Activated B cell treated with CpG ODN at 0.5 μM for 24 hours (primary cell): ENCODE data around the gene GOLIM4. TPM values are rescaled to one million over a fixed set of nuclear protein-coding genes. Genes with fewer than 3 reads are reported as not detected.
A peak's percentile ranks its signal among the peaks of the same experiment; 100 is the strongest.

ENCODE experiments used
- ATAC-seq: fragments of 200-7000 bp; cut with Tn5 transposase; one replicate; pipeline ENCODE4 v1.10.0; 2021; ENCODE audit warnings: low read depth, mild to moderate bottlenecking, moderate library complexity
- CTCF ChIA-PET: fragments of 350-600 bp; sonication (Branson Sonifier 250); formaldehyde crosslinking; loops from one replicate; lab custom pipeline; 2021; ENCODE audit warnings: antibody characterized with exemption; lab: Charles Lee
- POLR2A ChIA-PET: fragments of 350-600 bp; sonication (Branson Sonifier 250); formaldehyde crosslinking; loops from one replicate; lab custom pipeline; 2021; ENCODE audit warnings: antibody characterized with exemption; lab: Charles Lee
- DNase-seq: peaks from one replicate; pipeline ENCODE4 v3.0.0; 2022
- H3K27ac Mint-ChIP-seq: one replicate; pipeline ENCODE4 v1.8.0; 2020; ENCODE audit warnings: mixed read lengths
- H3K27me3 Mint-ChIP-seq: one replicate; pipeline ENCODE4 v1.8.0; 2021; ENCODE audit warnings: mixed read lengths
- H3K36me3 Mint-ChIP-seq: one replicate; pipeline ENCODE4 v1.8.0; 2021; ENCODE audit warnings: low read depth, mixed read lengths
- H3K4me1 Mint-ChIP-seq: one replicate; pipeline ENCODE4 v1.8.0; 2021; ENCODE audit warnings: mixed read lengths
- H3K4me3 Mint-ChIP-seq: one replicate; pipeline ENCODE4 v1.8.0; 2020; ENCODE audit warnings: mild to moderate bottlenecking, mixed read lengths
- H3K9me3 Mint-ChIP-seq: one replicate; pipeline ENCODE4 v1.8.0; 2020; ENCODE audit warnings: mixed read lengths
- intact Hi-C: fragments of 100-400 bp; cut with micrococcal nuclease; formaldehyde crosslinking; loops from one replicate; pipeline ENCODE4 v1.15.1; 2024
- total RNA-seq: library from RNA; stranded (reverse); gene quantifications from 2 replicates; pipeline ENCODE4 v1.2.3, GENCODE V29; 2022
- TF ChIP-seq, protein P1 (sequence below): fragments of 200-600 bp; IDR thresholded peaks from one replicate; pipeline ENCODE4 v1.8.0; 2022; ENCODE audit warnings: antibody characterized with exemption, mild to moderate bottlenecking

The GOLIM4 gene
- total RNA-seq, 1 donor from 2014 or later: 8.5 TPM

DNA sequence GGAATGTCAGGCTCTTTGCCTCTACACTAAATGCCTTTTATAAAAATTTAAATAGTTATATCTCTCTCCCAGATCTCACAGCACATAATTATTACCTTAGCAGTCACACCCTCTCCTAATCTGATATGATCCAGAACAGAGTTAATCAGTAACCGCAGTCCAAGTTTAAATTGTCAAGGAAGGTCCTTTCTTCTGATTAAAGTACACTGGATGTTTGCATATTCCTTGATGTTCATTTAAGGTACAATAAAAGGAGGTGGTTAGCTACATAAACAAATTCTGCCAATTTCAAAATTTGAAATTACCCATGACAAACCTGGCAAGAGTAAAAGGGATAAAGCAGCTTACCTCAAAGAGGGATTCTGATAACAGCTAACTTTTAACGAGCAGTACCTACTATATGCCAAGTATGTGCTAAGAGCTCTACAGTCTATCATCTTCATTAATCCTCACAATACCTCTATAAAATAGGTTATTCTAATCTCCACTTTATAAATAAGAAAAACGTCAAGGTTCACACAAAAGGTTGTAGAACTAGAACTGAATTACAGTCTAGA, 4.3 kb downstream of the GOLIM4 start:
- Mint-ChIP-seq H3K36me3 (peaks cover 8% of the 10 kb centered on the region), H3K9me3 (no peaks in the 10 kb centered on the region), H3K27me3 (no peaks in the 10 kb centered on the region), H3K4me3 (no peak overlapping the region), H3K4me1 (peaks cover 28% of the 10 kb centered on the region), H3K27ac (no peak overlapping the region)
- DNase-seq: no peak
- POLR2A ChIA-PET: no interaction called here
- TF ChIP-seq, protein P1, sequence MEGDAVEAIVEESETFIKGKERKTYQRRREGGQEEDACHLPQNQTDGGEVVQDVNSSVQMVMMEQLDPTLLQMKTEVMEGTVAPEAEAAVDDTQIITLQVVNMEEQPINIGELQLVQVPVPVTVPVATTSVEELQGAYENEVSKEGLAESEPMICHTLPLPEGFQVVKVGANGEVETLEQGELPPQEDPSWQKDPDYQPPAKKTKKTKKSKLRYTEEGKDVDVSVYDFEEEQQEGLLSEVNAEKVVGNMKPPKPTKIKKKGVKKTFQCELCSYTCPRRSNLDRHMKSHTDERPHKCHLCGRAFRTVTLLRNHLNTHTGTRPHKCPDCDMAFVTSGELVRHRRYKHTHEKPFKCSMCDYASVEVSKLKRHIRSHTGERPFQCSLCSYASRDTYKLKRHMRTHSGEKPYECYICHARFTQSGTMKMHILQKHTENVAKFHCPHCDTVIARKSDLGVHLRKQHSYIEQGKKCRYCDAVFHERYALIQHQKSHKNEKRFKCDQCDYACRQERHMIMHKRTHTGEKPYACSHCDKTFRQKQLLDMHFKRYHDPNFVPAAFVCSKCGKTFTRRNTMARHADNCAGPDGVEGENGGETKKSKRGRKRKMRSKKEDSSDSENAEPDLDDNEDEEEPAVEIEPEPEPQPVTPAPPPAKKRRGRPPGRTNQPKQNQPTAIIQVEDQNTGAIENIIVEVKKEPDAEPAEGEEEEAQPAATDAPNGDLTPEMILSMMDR: no peak
- CTCF ChIA-PET: no interaction called here
- intact Hi-C loops: no loop called here
- ATAC-seq: no peak

DNA sequence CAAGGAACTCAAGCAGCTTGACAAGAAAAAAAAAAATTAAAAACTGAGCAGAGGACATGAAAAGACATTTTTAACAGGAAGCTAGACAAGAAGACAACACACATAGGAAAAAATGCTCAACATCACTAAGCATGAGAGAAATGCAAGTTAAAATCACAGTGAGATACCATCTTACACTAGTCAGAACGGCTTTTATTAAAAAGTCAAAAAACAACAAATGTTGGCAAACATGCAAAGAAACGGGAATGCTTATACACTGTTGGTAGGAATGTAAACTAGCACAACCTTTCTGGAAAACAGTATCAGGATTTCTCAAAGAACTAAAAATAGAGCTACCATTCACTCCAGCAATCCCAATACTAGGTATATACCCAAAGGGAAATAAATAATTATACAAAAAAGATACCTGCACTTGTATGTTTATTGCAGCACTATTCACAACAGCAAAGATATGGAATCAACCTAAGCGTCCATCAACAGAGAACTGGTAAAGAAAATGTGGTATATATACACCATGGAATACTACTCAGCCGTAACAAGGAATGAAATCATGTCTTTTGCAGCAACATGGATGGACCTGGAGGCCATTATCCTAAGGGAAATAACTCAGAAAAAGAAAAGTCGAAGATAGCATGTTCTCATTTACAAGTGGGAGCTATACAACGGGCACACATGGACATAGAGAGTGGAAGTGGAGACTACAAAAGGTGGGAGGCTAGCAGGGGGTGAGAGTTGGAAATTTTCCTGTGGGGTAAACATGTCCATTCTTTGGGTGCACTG, 5.2 kb downstream of the GOLIM4 start:
- Mint-ChIP-seq H3K9me3 (no peaks in the 10 kb centered on the region), H3K4me1 (peaks cover 27% of the 10 kb centered on the region), H3K36me3 (peaks cover 5% of the 10 kb centered on the region), H3K27me3 (no peaks in the 10 kb centered on the region), H3K4me3 (no peak overlapping the region), H3K27ac (no peak overlapping the region)
- ATAC-seq: no peak
- DNase-seq: no peak
- ChIA-PET POLR2A (no interaction called here), CTCF (no interaction called here)
- intact Hi-C loops: no loop called here
- TF ChIP-seq, protein P1: no peak

DNA sequence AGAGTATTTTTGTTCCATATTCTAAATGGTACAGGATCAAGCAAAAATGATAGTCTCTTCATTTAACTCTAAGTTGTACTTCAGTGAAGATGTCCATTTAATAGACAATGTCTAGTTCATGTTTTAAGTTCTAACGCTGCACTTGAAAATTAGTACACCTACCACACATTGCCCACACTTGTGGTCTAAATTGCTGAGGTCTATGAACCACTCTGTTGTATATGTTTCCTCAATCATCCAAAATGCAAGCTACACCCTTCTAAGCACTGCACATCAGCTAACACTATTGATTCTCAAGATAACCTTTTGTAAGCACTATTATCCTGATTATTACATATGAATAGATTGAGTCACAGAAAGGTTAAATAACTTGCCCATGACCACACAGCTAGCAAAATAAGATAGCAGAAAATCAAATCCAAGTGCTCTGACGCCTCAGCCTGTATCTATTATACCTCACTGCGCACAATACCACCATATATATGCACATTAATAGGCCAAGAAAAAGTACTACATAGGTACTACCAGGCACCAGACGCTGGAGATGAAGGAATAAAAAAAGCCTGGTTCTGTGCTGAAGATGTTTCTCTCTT, 6.4 kb downstream of the GOLIM4 start:
- ChIA-PET CTCF (no interaction called here), POLR2A (no interaction called here)
- Mint-ChIP-seq H3K9me3 (no peaks in the 10 kb centered on the region), H3K4me3 (no peak overlapping the region), H3K36me3 (no peaks in the 10 kb centered on the region), H3K27ac (no peak overlapping the region), H3K4me1 (peaks cover 24% of the 10 kb centered on the region), H3K27me3 (no peaks in the 10 kb centered on the region)
- TF ChIP-seq, protein P1: no peak
- no peak for ATAC-seq
- DNase-seq: no peak
- intact Hi-C loops: no loop called here

DNA sequence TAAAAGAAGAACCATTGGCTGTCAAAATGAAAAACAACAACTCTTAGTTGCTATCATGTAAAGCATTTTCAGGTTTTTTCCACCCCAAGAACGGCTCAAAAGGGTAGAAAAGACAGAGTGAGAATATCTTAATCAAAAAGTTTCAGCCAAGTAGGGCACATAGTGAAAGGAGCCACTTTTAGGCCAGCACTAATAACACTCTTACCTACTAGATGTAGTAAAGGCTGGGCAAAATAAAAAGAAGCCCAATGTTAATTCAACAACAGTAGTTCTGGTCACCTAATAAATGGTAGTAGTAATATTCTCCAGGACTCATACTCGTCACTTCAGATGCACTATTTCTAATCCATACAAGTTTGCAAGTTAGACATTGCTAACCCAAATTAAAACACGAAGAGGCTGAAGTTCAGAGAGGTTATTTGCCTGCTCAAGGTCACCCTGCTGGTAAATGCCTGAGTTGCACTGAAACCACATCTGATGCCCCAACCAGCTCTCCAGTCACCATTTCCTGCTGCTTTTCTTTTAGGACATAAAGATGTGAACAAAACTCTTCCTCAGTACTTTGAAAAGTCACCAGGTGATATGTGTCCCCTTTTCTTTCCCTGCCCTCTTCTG, 7.5 kb downstream of the GOLIM4 start:
- no peak for DNase-seq
- peak; percentile 64 for ATAC-seq
- no peaks in the 10 kb centered on the region for H3K36me3 Mint-ChIP-seq
- ChIA-PET POLR2A (interaction anchor here (1.4 kb wide), 1 partner anchor 8 kb away, joined by 3 read pairs; the partner anchor contains the start of gene GOLIM4), CTCF (no interaction called here)
- H3K4me1 Mint-ChIP-seq: peaks cover 16% of the 10 kb centered on the region
- no peak overlapping the region for H3K4me3 Mint-ChIP-seq
- no peak overlapping the region for H3K27ac Mint-ChIP-seq
- H3K27me3 Mint-ChIP-seq: no peaks in the 10 kb centered on the region
- TF ChIP-seq, protein P1: no peak
- no peaks in the 10 kb centered on the region for H3K9me3 Mint-ChIP-seq
- intact Hi-C loops: no loop called here

DNA sequence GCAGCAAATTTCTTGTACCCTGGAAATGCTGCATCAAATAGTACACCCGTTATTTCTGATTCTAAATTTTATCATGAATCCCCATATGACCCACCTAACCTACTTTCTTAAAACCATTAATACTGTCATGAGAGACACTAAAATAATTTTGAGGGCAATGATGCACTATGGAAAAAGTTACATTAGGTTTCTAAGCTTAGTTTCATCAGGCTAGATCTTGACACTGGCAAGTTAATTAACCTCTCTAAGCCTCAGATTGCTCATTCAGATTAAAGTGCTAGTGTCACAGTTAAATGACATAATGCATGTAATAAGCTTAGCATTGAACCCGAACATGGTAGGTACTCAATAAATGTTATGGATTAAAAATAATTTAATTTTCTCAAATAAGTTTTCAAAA, 8.2 kb downstream of the GOLIM4 start:
- no peak for DNase-seq
- Mint-ChIP-seq H3K4me3 (no peak overlapping the region), H3K27ac (no peak overlapping the region), H3K4me1 (peaks cover 14% of the 10 kb centered on the region), H3K36me3 (no peaks in the 10 kb centered on the region), H3K9me3 (no peaks in the 10 kb centered on the region), H3K27me3 (no peaks in the 10 kb centered on the region)
- POLR2A ChIA-PET: interaction anchor here (1.4 kb wide), 1 partner anchor 8 kb away, joined by 3 read pairs; the partner anchor contains the start of gene GOLIM4
- TF ChIP-seq, protein P1: no peak
- intact Hi-C loops: no loop called here
- ATAC-seq: no peak
- CTCF ChIA-PET: no interaction called here
